Lung (tissue), 12 donors: ENCODE data around the gene IL3. TPM values are rescaled to one million over a fixed set of nuclear protein-coding genes. Genes with fewer than 3 reads are reported as not detected.

Experiments used
- ATAC-seq: fragments of 200-7000 bp; cut with Tn5 transposase; one replicate; pipeline ENCODE4 v1.9.1; 2020; ENCODE audit warnings: moderate number of reproducible peaks; ENCODE audit not compliant: insufficient read depth, low FRiP score
- DNase-seq, 3 donors: peaks; one replicate each; pipeline ENCODE4 v3.0.0-alpha.2; 2013 to 2017
- H3K27ac ChIP-seq, 2 donors: one replicate each; pipeline ENCODE4 v1.5.1; 2013; ENCODE audit warnings: mild to moderate bottlenecking in 2 of 2, moderate library complexity in 2 of 2, control low read depth in 1 of 2, inconsistent platforms in 1 of 2, low read depth in 1 of 2, low read length in 1 of 2
- H3K27me3 ChIP-seq, 3 donors: one replicate each; pipeline ENCODE4 v1.5.1; 2013; ENCODE audit warnings: low read length in 2 of 3; ENCODE audit not compliant: control insufficient read depth in 3 of 3, insufficient read depth in 3 of 3
- H3K36me3 ChIP-seq, 4 donors: one replicate each; pipeline ENCODE4 v1.5.1; 2013; ENCODE audit warnings: low read length in 4 of 4, mild to moderate bottlenecking in 1 of 4, moderate library complexity in 1 of 4; ENCODE audit not compliant: control insufficient read depth in 4 of 4, insufficient read depth in 4 of 4
- H3K4me1 ChIP-seq, 5 donors: one replicate each; pipeline ENCODE4 v1.5.1; 2013; ENCODE audit warnings: low read length in 5 of 5, mild to moderate bottlenecking in 2 of 5, moderate library complexity in 1 of 5; ENCODE audit not compliant: control insufficient read depth in 5 of 5, insufficient read depth in 5 of 5
- H3K4me3 ChIP-seq: one replicate; pipeline ENCODE4 v1.5.1; 2013; ENCODE audit warnings: mild to moderate bottlenecking, control low read depth, moderate library complexity
- H3K9ac ChIP-seq, 2 donors: one replicate each; pipeline ENCODE4 v1.5.1; 2013; ENCODE audit warnings: low read length in 2 of 2, control low read depth in 1 of 2; ENCODE audit not compliant: insufficient read depth in 1 of 2
- H3K9me3 ChIP-seq, 4 donors: one replicate each; pipeline ENCODE4 v1.5.1; 2013; ENCODE audit warnings: low read length in 3 of 4, mild to moderate bottlenecking in 1 of 4, moderate library complexity in 1 of 4; ENCODE audit not compliant: control insufficient read depth in 4 of 4, insufficient read depth in 3 of 4
- WGBS, 2 donors: extraction: QIAGEN DNeasy Blood & Tissue Kit; methylation state at CpG; one replicate each; pipeline ENCODE4 v1.1.7; 2013; 5-methylcytosine and 5-hydroxymethylcytosine counted together
- polyA plus RNA-seq, 2 donors: library from polyadenylated mRNA; stranded (reverse); fragments of 200-250 nt; gene quantifications; one replicate each; pipeline ENCODE4 v1.2.1, GENCODE V29; 2013
- total RNA-seq, 2 donors: library from RNA; depleted of rRNA in 1 of 2; stranded (reverse); fragments of >200 nt in 1 of 2; gene quantifications; one replicate each; pipeline ENCODE4 v1.2.1, GENCODE V29; 2014 to 2021
- TF ChIP-seq, protein P1 (sequence below): IDR thresholded peaks from 2 replicates; pipeline ENCODE4 v1.5.1; 2012; ENCODE audit warnings: mild to moderate bottlenecking; ENCODE audit errors: control extremely low read depth, extremely low read depth
- donor health status: control.
- donor health status: control.
- donor health status: Bipolar disorder and iron deficiency.
- donor health status: healthy.
- donor health status: DM: yes; HTN: yes; CAD: no.

The IL3 gene
- total and polyA plus RNA-seq, 4 donors: not detected

DNA sequence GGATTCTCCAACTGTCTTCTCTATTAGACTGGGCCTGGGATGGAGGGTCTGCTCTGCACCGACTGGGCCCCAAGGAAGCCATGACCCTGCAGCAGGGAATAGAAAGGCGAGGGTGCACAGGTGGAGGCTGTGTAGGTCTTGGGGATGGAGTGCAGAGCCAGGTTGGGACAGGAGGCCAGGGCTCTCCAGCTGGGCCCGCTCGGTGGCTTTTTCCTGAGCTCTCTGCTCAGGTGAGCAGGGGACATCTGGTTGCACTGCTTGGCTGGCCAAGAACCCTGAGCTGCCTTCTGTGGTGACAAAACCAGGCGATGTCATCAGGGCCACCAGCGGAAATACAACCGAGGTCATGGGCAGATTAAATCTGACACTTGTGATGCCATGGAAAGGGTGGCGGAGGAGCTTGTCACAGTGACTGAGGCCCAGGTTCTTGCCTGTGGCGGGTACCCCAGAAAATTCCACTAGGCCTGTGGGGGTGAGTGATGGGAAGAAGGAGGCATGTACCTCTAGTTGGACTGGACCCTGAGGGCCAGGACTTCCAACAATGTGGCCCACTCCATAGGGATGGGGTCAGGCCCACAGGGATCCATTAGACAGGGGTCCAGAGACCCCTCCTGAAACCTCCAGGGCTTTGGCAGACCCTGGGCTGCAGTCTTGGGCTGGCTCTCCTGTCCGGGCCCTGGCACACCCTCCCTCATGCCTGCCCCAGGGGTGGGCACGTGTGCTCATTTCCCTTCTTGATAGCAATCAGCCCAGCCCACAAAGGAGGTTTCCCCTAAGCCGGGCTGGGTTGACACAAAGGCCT, 4.4 kb upstream of the IL3 start:
- Histone ChIP-seq H3K4me1 (no peaks in the 10 kb centered on the region), H3K27me3 (no peaks in the 10 kb centered on the region), H3K9me3 (no peaks in the 10 kb centered on the region), H3K27ac (no peak overlapping the region), H3K4me3 (no peak overlapping the region), H3K36me3 (no peaks in the 10 kb centered on the region), H3K9ac (no peak overlapping the region)
- WGBS, 2 donors: 72% methylated on average over 12 of the region's 12 CpGs
- peak in 1 of 3 donors; percentile 10 for DNase-seq
- TF ChIP-seq, protein P1, sequence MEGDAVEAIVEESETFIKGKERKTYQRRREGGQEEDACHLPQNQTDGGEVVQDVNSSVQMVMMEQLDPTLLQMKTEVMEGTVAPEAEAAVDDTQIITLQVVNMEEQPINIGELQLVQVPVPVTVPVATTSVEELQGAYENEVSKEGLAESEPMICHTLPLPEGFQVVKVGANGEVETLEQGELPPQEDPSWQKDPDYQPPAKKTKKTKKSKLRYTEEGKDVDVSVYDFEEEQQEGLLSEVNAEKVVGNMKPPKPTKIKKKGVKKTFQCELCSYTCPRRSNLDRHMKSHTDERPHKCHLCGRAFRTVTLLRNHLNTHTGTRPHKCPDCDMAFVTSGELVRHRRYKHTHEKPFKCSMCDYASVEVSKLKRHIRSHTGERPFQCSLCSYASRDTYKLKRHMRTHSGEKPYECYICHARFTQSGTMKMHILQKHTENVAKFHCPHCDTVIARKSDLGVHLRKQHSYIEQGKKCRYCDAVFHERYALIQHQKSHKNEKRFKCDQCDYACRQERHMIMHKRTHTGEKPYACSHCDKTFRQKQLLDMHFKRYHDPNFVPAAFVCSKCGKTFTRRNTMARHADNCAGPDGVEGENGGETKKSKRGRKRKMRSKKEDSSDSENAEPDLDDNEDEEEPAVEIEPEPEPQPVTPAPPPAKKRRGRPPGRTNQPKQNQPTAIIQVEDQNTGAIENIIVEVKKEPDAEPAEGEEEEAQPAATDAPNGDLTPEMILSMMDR: no peak
- no peak for ATAC-seq

DNA sequence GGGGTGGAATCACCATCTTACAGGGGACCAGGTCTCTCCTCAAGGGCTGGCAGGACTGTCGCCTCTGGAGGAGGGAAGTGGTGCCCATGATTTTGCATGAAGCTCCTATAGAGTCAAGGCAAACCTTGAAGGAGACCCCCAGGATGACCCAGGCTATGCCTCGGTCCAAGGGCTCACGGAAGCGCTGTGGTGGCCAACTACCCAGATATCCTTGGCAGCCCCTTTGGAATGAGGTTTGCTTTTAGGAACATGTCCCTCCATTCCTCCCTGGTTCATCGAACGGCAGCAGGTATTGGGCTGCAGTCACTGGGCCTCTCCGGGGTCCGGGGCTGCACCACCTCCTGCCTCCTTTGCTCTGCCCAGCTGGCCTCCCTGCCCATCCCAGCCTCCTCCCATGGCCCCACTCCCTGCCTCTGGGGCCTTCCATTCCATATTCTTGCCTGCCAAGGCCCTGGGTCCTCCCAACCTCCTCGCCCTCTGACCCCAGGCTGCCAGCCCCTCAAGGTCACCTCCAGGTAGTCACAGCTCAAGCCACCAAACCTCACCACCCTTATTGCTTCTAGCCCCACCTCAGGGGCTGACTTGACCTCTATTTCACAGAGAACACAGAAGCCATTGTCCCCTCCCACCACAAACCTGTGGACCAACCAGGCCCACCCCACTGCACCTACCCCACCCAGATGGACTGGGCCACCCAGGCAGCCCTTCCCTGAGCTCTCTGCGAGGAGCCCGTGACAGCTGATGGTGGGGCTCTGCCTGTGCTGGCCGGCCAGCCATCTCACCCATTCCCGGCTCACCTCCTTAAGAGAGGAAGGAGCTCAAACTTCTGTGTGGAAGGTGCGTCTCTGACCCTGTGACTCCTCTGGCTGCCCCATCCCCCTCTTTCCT, 3.6 kb upstream of the IL3 start:
- Histone ChIP-seq H3K27me3 (no peaks in the 10 kb centered on the region), H3K4me3 (no peak overlapping the region), H3K36me3 (no peaks in the 10 kb centered on the region), H3K9me3 (no peaks in the 10 kb centered on the region), H3K9ac (no peak overlapping the region), H3K27ac (no peak overlapping the region), H3K4me1 (no peaks in the 10 kb centered on the region)
- WGBS, 2 donors: 83 to 89% methylated on average over 14 of the region's 14 CpGs
- no peak for ATAC-seq
- DNase-seq: no peak
- TF ChIP-seq, protein P1: no peak

DNA sequence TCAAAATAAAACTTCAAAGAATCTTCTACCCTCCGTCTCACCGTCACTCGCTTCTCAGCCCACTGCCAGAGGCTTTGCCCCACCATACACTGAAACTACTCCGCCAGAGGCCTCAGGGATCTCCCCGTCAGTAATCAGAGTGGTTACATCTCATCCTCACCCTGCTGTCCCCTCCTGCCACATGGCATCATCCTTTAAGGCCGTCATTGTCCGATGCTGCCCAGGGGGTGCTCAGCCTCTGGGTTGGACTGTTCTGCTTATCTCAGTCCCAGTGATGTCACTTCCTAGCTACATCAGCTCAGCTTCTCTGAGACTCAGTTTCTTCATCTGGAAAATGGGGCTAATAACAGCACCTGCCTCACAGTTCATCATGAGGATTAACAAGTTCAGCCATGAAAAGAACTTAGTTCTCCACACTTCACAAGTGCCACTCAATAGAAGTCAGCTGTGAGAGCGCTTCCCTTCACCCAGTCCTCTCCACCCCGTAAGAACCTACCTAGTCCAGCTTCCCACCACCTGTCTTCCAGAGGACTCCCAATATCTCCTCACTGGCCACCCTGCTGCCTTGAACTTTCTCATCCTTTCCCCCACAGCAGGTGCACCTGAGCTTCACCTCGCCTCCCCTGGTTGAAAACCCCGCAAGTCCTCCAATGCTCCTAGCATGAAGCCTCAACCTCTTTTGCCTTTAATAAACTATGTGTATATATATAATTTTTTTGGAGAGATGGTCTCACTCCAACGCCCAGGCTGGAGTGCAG, 2.8 kb upstream of the IL3 start:
- no peak overlapping the region for H3K4me3 ChIP-seq
- DNase-seq (peak in 1 of 3 donors; percentile 4), ATAC-seq (no peak)
- no peaks in the 10 kb centered on the region for H3K9me3 ChIP-seq
- no peaks in the 10 kb centered on the region for H3K27me3 ChIP-seq
- H3K36me3 ChIP-seq: no peaks in the 10 kb centered on the region
- TF ChIP-seq, protein P1: no peak
- no peaks in the 10 kb centered on the region for H3K4me1 ChIP-seq
- no peak overlapping the region for H3K27ac ChIP-seq
- no peak overlapping the region for H3K9ac ChIP-seq
- 91 to 94% methylated on average over 12 of the region's 12 CpGs for WGBS, 2 donors
